NT2/D1 (cell line): ENCODE measurements around the gene UNC80.

Experiments used
- DNase-seq: peaks from one replicate; pipeline ENCODE4 v3.0.0-alpha.2; 2011; ENCODE audit warnings: low read depth, low spot score
- H3K27me3 ChIP-seq: 2 replicates; pipeline ENCODE4 v1.6.0; 2011; ENCODE audit warnings: mild to moderate bottlenecking; ENCODE audit not compliant: insufficient read length, insufficient read depth
- H3K36me3 ChIP-seq: 2 replicates; pipeline ENCODE4 v1.6.1; 2011; ENCODE audit warnings: mild to moderate bottlenecking, low read length, mixed read lengths; ENCODE audit not compliant: insufficient read depth, insufficient read length
- H3K4me1 ChIP-seq: 2 replicates; pipeline ENCODE4 v1.5.1; 2011; ENCODE audit not compliant: insufficient read depth, insufficient read length
- H3K4me3 ChIP-seq: 2 replicates; pipeline ENCODE4 v1.5.1; 2011; ENCODE audit warnings: low read depth; ENCODE audit not compliant: insufficient read length
- H3K9ac ChIP-seq: 2 replicates; pipeline ENCODE4 v1.6.0; 2011; ENCODE audit warnings: low read depth; ENCODE audit not compliant: insufficient read length
- H3K9me3 ChIP-seq: 2 replicates; pipeline ENCODE4 v1.5.1; 2011; ENCODE audit warnings: mild to moderate bottlenecking, low read length; ENCODE audit not compliant: insufficient read depth
- SUZ12 ChIP-seq: IDR thresholded peaks from 2 replicates; pipeline ENCODE4 v1.6.1; 2011; ENCODE audit not compliant: insufficient read length, insufficient read depth; ENCODE audit errors: extremely low read depth
- YY1 ChIP-seq: IDR thresholded peaks from 2 replicates; pipeline ENCODE4 v1.6.1; 2011; ENCODE audit not compliant: insufficient read length, insufficient read depth
- ZNF274 ChIP-seq: IDR thresholded peaks from 2 replicates; pipeline ENCODE4 v1.6.1; 2011; ENCODE audit warnings: mild to moderate bottlenecking, low read depth, low read length

UNC80 gene

GRCh38 chr2:210002158-210003157, 230.8 kb downstream of the UNC80 start, which contains the start of gene RPE:
Gene RPE, plus strand, starts transcription at chr2:210002638. Its CDS starts 24 bp downstream, at chr2:210002662.
- H3K36me3 ChIP-seq, result peaks cover 36% of the 10 kb centered on the region
- no peak for TF ChIP-seq SUZ12
- no peak for TF ChIP-seq ZNF274
- TF ChIP-seq YY1, result no peak
- H3K4me1 ChIP-seq, result no peaks in the 10 kb centered on the region
- peak within 1 kb of the TSS; percentile 97 for H3K4me3 ChIP-seq
- DNase-seq, result peak; percentile 94
- no peaks in the 10 kb centered on the region for H3K27me3 ChIP-seq
- peak within 1 kb of the TSS; percentile 97 for H3K9ac ChIP-seq
- no peaks in the 10 kb centered on the region for H3K9me3 ChIP-seq

DNA sequence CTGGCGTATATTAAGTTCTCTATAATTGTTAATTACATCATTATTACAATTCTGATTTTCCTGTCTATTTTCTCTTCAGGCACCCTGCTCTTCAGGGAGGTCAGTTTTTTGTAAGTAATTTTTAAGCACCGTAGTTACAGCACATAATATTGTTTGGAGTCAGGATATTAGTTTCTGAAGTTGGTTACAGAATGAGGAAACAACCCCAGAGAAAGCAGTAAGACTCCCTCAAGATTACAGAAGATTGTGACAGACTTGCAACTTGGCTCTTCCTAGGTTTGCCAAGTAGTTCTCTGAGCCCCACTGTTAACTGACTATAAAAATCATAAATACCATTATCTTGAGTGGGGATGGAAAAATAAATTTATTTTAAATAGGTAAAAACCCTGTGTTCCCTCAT, 231.7 kb downstream of the UNC80 start:
- no peaks in the 10 kb centered on the region for H3K4me1 ChIP-seq
- no peaks in the 10 kb centered on the region for H3K9me3 ChIP-seq
- H3K36me3 ChIP-seq, result peaks cover 45% of the 10 kb centered on the region
- H3K27me3 ChIP-seq, result no peaks in the 10 kb centered on the region
- H3K9ac ChIP-seq, result peak overlapping the region; percentile 97
- DNase-seq, result no peak
- peak overlapping the region; percentile 97 for H3K4me3 ChIP-seq
- no peak for TF ChIP-seq ZNF274
- TF ChIP-seq SUZ12, result no peak
- TF ChIP-seq YY1, result no peak

DNA sequence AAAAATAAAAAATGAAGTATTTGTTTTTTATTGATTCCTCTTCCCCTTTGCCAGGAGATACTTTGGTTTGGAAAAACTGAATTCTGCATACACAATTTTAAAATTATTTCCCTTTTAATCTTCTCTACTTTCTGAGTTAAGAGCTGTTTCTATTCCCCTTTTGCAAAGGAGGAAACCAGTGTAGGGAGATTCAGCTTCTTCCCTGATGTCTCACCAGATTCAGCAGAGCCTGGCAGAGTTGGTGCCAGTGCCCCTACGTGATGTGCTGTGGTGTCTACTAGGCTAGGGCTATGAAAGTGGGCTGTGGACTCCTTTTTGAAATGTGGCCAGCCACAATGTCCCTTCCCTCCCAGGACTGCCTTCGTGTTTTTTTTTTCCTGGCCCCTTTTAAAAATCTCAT, 233.2 kb downstream of the UNC80 start:
- H3K27me3 ChIP-seq, result no peaks in the 10 kb centered on the region
- no peaks in the 10 kb centered on the region for H3K4me1 ChIP-seq
- H3K36me3 ChIP-seq, result peaks cover 60% of the 10 kb centered on the region
- DNase-seq, result no peak
- no peaks in the 10 kb centered on the region for H3K9me3 ChIP-seq
- no peak overlapping the region for H3K4me3 ChIP-seq
- no peak overlapping the region for H3K9ac ChIP-seq
- TF ChIP-seq ZNF274 (no peak), SUZ12 (no peak), YY1 (no peak)

GRCh38 chr2:210007895-210008294, 236.3 kb downstream of the UNC80 start:
- H3K9me3 ChIP-seq, result no peaks in the 10 kb centered on the region
- H3K9ac ChIP-seq, result no peak overlapping the region
- H3K27me3 ChIP-seq, result no peaks in the 10 kb centered on the region
- DNase-seq, result no peak
- TF ChIP-seq SUZ12 (no peak), YY1 (no peak), ZNF274 (no peak)
- H3K4me1 ChIP-seq, result no peaks in the 10 kb centered on the region
- H3K4me3 ChIP-seq, result no peak overlapping the region
- peaks cover 84% of the 10 kb centered on the region for H3K36me3 ChIP-seq

DNA sequence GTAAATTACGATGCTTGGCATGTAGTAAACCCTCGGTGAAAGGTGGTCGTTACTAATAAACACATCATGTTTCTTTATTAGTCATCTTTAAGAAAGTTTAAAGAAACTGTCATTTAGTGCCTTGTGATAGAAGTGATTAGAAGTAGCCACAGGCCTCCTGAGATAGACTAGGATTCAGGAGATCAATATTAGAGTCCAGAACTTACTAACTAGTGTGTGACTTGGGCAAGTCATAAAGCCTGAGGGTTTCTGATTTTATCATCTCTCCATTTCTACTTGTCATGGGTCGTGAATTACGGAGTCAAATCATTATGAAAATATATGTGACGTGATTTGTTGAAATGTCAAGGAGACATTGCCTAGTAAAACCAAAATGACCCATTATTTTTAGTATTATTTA, 237.5 kb downstream of the UNC80 start:
- Histone ChIP-seq H3K27me3 (no peaks in the 10 kb centered on the region), H3K9ac (no peak overlapping the region), H3K9me3 (no peaks in the 10 kb centered on the region), H3K36me3 (peaks cover 83% of the 10 kb centered on the region), H3K4me3 (no peak overlapping the region), H3K4me1 (no peaks in the 10 kb centered on the region)
- DNase-seq, result no peak
- TF ChIP-seq YY1, result no peak
- no peak for TF ChIP-seq ZNF274
- no peak for TF ChIP-seq SUZ12

DNA sequence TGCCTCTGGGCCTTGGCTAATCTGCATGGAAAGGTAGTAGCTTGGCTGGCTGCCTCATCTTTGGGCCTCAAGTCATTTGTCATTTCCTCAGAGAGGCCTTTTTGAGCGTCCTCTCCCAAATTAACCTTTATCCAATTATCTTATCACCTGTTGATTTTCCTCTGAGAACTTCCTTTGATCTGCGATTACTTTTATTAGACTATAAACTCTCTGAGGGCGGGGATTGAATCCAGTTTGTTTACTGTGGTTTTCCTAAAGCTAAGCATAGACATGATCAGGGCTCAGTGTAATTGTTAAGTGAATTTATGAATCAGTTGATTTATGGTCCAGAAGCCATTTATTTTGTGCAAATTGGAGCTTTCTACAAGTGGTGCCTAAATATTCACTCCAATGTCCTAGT, 238.3 kb downstream of the UNC80 start:
- H3K4me1 ChIP-seq, result no peaks in the 10 kb centered on the region
- H3K36me3 ChIP-seq, result peaks cover 83% of the 10 kb centered on the region
- no peaks in the 10 kb centered on the region for H3K27me3 ChIP-seq
- no peak overlapping the region for H3K4me3 ChIP-seq
- no peak for DNase-seq
- no peaks in the 10 kb centered on the region for H3K9me3 ChIP-seq
- H3K9ac ChIP-seq, result no peak overlapping the region
- TF ChIP-seq ZNF274, result no peak
- no peak for TF ChIP-seq SUZ12
- TF ChIP-seq YY1, result no peak

DNA sequence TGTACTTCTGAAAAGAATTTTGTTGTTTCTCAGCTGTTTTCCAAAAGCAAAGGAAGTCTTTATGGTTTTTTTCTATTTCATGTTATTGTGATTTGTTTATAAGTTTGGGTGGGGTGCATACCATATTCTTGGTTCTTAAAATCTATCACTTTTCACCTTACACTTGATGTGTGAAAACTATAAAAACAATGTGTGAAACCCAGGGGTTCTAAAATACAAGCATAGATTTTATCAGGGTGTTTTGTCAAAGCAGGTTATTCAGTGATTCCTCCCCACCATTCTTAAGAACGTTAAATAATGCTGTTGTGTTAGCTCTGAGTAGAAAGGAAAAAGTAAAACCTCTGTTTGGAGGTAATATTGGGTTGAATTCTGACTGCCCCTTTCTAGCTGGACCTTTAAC, 248.5 kb downstream of the UNC80 start:
- H3K36me3 ChIP-seq, result peaks cover 97% of the 10 kb centered on the region
- no peak overlapping the region for H3K4me3 ChIP-seq
- TF ChIP-seq YY1 (no peak), SUZ12 (no peak), ZNF274 (no peak)
- no peaks in the 10 kb centered on the region for H3K27me3 ChIP-seq
- no peak overlapping the region for H3K9ac ChIP-seq
- no peaks in the 10 kb centered on the region for H3K4me1 ChIP-seq
- DNase-seq, result no peak
- no peaks in the 10 kb centered on the region for H3K9me3 ChIP-seq
